Measurements from ENCODE around the gene ZNF311.

ZNF311 gene

GRCh38 chr6:28947067-28947765 is 57.9 kb downstream of the ZNF311 start:
- Histone ChIP-seq H3K27ac (no peak overlapping the region), H3K9me3 (ENCODE audit: severe bottlenecking) (no peaks in the 10 kb centered on the region), H3K4me3 (ENCODE audit: low read depth, low read length) (no peak overlapping the region), H3K36me3 (no peaks in the 10 kb centered on the region), H3K27me3 (ENCODE audit: insufficient read depth, low read depth, severe bottlenecking) (no peaks in the 10 kb centered on the region)
- TF ChIP-seq CTCF (IDR thresholded peaks at IDR 0.05; ENCODE audit: low read depth, low read length), result no peak
- no peak for DNase-seq

- no peak for DNase-seq
- no peak overlapping the region for H3K4me3 ChIP-seq (ENCODE audit: low read depth, low read length)
- TF ChIP-seq CTCF (IDR thresholded peaks at IDR 0.05; ENCODE audit: low read depth, low read length), result no peak
- no peaks in the 10 kb centered on the region for H3K27me3 ChIP-seq (ENCODE audit: insufficient read depth, low read depth, severe bottlenecking)
- H3K9me3 ChIP-seq (ENCODE audit: severe bottlenecking), result no peaks in the 10 kb centered on the region
- no peaks in the 10 kb centered on the region for H3K36me3 ChIP-seq
- H3K27ac ChIP-seq, result no peak overlapping the region
These were observed 59.8 kb downstream of the ZNF311 start for GRCh38 chr6:28945349-28945748.
